HG03135 (cell line): ENCODE results near the gene MKLN1.
"Not testable (repeated sequence)": the region's sequence is repeated elsewhere in the genome, so short reads cannot be mapped to it uniquely, and the experiment has no call there.

ENCODE experiments used
- ATAC-seq: cut with Tn5 transposase; IDR thresholded peaks from one replicate; pipeline ENCODE4 v1.9.1; 2021; ENCODE audit warnings: mild to moderate bottlenecking, moderate library complexity; ENCODE audit not compliant: unreplicated experiment

MKLN1 gene

GRCh38 chr7:131497454-131497853 is 169.8 kb downstream of the MKLN1 start:
- no peak for ATAC-seq

DNA sequence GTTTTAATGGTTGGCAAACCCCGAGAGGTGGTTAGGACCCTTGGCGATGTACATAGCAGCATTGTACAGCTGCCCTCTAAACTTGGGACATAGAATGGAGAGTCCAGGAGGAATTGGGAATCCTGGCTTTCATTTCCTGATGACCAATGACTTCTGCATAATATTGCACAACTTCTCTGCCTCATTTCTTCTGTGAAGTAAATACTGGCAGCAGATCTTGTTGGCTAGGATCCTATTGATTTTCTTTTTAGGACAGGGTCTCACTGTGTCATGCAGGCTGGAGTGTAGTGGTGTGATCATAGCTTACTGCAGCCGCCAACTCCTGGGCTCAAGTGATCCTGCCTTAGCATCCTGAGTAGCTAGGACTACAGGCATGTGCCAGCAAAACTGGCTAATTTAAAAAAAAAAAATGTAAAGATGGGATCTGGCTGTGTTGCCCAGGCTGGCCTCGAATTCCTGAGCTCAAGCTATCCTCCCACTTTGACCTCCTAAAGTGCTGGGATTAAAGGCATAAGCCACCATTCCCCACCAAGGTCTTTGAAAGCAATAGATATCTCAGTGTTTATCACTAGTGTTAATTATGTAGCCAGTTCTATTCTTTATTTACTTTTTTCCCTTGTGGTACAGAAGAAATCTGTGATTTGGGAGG is 170.7 kb downstream of the MKLN1 start:
- no peak for ATAC-seq

GRCh38 chr7:131499801-131500200 is 172.1 kb downstream of the MKLN1 start:
- no peak for ATAC-seq

DNA sequence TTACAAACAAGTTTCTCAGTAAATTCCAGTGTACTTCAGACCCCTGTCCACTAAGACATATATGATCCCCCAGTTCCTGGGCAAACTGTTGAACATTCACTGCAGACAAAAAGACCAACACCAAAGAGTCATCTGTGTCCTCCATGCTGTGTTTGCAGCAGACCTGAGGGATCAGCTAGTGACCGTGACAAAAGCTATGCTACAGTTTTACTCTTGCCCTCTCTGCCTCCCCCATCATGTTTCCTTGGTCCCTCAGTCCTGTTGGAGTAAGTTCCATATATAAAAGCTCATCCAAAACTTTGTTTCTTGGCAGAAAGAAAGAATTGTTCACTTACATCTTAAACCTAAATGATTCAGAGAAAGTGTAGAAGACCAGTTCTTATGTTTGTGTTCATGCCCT is 172.7 kb downstream of the MKLN1 start:
- no peak for ATAC-seq

DNA sequence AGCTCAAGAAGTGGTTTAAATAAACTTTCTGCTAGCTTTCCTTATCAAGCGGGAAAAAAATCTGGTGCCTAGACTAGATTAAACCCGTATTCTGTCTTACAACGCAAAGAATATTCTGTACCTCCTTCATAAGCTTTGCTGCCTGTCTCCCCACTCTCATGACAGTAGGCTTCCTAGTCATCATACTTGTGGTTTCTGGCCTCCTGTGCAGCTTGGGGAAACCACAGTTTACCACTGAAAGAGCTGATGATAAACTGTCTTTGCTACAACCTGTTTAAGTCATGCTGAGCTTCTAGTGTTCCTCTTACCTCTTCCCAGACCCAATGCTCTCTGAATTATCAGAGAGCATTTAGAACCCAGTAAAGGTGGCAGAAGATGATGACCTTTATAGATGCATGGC is 173.7 kb downstream of the MKLN1 start:
- peak; percentile 85 for ATAC-seq

DNA sequence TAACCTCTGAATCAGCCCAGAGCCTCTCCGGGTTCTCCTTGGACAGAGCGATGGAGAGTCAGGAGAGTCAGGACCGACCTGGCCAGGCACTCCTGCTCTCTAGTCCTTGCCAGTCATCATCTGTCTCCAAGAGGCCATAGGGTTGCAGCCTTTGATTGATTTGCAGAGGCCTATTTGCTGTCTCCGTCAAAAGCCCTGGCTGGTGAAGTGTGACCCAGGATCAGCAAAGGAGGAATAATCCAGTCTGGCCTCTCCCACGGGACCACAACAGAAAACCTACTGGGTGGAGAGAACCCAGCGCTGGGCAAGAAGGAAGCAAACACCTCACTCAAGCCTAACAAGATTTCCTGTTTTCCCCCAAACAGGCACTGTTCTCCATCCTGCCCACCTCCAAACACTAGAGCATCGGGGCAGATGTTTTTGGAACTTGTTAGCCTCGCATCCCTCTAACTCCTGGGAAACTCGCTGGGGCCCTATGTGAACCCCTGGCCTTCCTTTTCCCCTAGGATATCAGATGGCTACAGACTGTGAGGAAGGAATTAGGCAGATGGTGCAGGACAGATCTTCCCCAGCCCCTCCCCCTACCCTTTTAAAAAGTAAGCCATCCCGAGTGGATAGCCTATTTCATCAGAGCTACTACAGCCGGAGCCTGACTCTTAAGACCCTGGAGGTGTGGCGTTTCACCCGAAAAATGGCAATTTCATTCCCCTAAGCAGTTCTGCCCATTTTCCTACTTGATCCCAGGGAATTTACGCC is 174.4 kb downstream of the MKLN1 start:
- ATAC-seq = no peak

DNA sequence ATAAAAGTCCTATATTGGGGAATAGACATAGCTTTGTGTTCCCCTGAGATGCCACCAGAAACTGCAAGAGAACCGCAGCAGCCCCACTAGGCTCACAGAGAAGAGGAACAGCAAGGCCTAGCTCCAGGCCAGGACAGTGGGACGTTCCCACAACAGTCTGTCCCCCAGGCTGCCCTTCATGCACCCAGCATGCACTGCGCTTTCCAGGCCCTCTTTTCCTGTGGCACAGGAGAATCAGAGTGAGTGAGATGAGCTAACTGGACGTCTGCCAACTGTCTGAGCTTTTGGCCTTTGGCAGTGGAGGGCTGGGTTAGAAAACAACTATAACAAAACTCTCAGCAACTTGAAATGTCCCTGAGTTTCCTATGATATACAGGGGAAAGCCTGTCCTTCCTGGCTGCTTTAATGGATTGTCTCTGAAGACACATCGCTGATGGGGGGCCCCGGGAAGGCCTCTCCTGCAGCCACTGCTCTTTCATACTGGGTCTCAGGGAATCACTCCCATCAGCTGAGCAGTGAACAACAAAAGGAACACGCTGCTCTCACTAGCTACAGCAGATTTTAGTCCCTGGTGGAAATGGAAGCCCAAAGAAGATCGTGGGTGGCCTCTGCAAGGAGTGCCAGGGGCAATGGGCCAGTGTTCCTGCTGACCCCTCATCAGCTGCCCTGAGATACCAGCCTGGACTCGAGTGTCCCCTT is 175.3 kb downstream of the MKLN1 start:
- no peak for ATAC-seq

- no peak for ATAC-seq
These were observed 176.0 kb downstream of the MKLN1 start for GRCh38 chr7:131503639-131504038.

GRCh38 chr7:131504157-131504899 is 176.7 kb downstream of the MKLN1 start:
- ATAC-seq = no peak

DNA sequence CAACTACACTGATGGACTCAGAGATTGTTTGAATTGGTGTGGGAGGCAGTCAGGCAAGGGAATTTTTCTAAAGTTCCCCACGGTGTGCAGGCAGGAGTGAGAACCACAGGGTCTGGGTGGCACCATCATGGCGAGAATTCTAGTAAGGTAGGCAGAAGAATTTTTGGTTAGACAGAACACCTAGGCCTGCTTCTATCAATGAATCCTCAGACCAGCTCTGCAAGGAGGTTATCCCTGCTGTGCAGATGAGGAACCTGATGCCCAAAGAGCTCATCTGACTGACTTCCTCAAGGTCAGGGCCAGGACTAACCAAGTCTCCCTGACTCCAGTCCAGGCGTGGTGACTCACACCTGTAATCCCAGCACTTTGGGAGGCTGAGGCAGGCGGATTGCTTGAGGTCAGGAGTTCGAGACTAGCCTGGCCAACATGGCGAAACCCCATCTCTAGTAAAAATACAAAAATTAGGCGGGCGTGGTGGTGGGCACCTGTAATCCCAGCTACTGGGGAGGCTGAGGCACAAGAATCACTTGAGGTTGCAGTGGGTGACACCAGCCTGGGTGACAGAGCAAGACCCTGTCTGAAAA is 177.5 kb downstream of the MKLN1 start:
- not testable (repeated sequence) for ATAC-seq

DNA sequence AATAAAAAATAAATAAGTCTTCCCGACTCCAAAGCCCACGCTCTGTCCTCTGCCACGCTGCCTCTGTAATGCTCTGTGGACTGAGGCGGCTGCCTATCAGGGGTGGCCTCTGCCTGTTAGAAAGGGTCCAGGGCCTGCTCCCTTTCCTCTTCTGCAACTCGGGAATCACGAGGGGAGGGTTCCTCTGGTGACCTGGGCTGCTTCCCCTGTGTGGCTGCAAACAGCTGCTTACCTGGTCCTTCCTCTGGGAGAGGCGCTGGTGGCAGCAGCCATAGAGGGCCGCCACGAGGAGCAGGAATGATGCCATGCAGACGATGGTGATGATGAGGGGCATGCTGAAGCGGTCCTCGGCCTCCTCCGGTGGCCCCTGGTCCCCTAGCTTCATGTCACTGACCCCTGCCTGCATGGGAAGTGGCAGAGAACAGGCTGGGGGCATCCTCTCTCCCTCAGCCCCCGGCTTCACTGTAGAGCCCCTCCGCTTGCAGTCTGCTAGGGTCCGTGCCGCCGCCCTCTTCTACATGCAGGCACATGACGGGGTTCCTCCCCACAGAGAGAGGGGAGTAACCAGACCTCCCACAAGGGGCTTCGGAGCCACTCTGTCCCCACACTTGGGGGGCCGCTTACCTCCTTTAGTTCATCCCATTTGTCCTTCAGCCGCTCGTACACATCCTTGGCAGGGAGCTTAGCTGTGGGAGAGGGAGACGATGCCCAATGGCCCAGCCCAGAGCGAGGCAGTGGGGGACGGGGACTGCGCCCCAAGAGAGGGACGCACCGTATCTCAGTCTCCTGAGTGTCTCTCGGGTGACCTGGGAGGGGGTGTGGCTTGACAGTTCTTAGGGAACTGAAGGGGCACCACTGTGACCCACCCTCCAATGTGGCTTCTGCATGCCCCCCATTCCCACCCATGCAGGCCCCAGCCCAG is 178.2 kb downstream of the MKLN1 start:
- ATAC-seq = no peak

DNA sequence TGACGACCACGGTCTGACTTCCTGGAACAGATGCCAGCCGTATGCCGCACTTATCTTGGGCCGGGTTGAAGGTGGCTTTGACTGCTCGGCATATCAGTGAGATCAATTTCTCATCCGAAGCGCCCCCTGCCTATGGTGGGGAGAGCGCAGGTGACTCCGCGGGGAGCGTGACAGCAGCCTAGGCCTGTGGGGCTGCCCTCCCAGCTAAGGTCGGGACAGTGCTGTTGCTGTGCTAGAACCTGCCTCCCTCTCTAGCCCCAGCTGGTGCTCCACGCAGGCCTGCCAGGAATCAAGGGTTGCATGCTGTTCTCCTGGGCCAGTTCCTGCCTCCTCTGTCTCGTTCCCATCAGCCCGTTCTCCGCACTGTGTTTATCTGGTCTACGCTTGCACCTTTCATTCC is 178.9 kb downstream of the MKLN1 start:
- ATAC-seq = no peak

DNA sequence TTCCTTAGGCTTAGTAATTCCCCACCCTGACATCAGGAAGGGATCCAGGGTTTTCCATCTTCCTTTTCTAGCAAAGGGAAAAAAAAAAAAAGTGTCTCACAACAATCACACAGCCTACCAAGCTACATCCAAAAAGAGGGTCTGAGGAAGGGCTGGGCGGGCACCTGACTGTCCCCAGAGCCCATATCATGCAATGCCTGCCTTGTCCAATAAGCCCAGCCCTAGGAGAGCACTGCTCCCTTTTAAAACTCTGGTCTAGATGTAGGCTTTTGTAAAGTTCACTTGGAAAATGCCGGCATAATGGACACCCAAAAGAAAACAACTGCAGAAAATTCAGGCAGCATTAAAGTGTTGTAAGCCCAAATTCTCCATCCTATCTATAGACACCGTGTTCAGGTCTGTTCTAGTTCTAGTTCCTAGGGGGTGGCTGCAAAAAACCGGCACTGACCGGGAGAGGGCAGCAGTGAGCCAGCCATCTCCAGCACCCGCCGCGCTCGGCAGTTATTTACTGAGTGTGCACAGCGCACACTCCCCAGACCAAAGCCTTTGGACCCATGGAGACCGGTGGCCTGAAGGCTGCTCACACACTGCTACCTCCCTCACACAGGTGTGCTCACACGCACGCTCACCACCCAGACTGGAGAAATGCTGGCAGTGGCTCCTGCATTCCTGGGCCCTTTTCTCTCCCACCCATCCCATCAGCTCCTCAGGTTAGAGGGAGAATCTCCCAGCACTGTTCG is 180.1 kb downstream of the MKLN1 start:
- no peak for ATAC-seq

- ATAC-seq = no peak
These were observed 181.2 kb downstream of the MKLN1 start for GRCh38 chr7:131508754-131509486.

GRCh38 chr7:131509781-131510180 is 182.1 kb downstream of the MKLN1 start:
- no peak for ATAC-seq

DNA sequence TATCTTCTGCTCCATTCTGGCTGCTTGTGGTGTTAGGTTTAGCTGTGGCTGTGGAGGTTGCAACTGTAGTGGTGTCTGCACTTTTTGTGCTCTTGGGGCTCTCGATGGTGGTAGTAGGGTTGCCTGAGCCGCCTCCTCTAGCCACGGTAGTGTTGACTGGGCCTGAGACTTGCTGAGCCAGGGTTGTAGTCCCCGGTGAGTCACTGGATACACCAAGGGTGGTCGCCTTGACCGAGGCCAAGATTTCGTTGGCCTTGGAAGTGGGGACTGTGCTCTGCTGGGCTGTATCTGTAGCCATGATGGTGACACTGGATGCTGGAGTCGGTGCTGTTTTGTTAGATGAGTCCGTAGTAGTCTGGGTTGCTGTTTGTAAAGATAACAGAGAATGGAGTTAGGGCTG is 183.4 kb downstream of the MKLN1 start:
- ATAC-seq = no peak

DNA sequence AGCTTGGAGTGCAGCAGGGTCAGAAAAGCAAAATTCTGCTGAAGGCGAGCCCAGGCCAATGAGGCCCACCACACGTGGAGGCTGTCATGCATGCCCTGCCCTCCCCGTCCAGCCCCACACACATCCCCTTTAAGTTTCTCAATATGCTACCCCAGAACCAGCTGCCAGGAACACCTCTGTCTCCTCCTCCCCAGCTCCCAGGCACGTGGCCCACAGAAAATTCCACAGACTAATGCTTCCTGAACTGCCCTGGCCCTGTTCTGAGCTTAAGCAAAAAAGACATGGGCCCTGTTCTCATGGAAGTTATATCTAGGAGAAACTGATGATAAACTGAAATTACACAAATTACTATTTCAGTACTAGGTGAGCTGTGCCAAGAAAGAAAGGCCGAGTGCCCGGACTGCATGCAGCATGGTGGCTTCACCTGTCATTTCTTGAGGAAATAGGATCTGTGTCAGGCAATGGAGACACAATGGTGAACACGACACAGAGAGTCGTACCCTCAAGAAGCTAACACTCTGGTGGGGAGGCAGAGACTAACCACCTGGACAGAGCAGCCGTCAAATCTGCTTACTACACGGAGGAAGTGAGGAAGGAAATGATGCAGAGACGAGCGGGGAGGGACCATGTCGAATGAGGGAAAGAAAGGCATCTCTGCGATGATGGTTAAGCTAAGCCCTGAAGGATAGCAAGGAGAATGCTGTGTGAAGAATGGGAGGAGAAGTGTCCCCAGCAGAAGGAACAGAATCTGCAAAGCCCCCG is 184.3 kb downstream of the MKLN1 start:
- no peak for ATAC-seq
